ENCODE results near the gene CHST2. TPM values are rescaled to one million over a fixed set of nuclear protein-coding genes. Genes with fewer than 3 reads are reported as not detected.

CHST2 gene
- total RNA-seq, 2 donors from 2014 or later: 16.3 to 26.9 TPM

- H3K27ac Mint-ChIP-seq: peak overlapping the region; percentile 89 to 93
- no peaks in the 10 kb centered on the region for H3K27me3 Mint-ChIP-seq
- H3K36me3 Mint-ChIP-seq: peaks cover 13% of the 10 kb centered on the region
- ATAC-seq (peak; percentile 41 to 43), DNase-seq (ENCODE audit: low spot score) (no peak)
- peaks cover 12% of the 10 kb centered on the region for H3K9me3 Mint-ChIP-seq
- H3K4me3 Mint-ChIP-seq: peak overlapping the region; percentile 82
- H3K4me1 Mint-ChIP-seq (ENCODE audit: low read depth in 2 of 2): peaks cover 71 to 94% of the 10 kb centered on the region in 2 donors
These were observed 51.1 kb downstream of the CHST2 start for GRCh38 chr3:143170676-143171075.

GRCh38 chr3:143171141-143171980 is 51.8 kb downstream of the CHST2 start:
- Mint-ChIP-seq H3K27ac (peak overlapping the region; percentile 89 to 93), H3K4me3 (peak overlapping the region; percentile 82), H3K4me1 (ENCODE audit: low read depth in 2 of 2) (peaks cover 66 to 87% of the 10 kb centered on the region in 2 donors), H3K36me3 (peaks cover 13% of the 10 kb centered on the region), H3K27me3 (no peaks in the 10 kb centered on the region), H3K9me3 (peaks cover 12% of the 10 kb centered on the region)
- DNase-seq (ENCODE audit: low spot score) (no peak), ATAC-seq (peak; percentile 72 to 79)

- Mint-ChIP-seq H3K4me1 (ENCODE audit: low read depth in 2 of 2) (peaks cover 64 to 82% of the 10 kb centered on the region in 2 donors), H3K9me3 (peaks cover 12% of the 10 kb centered on the region), H3K4me3 (peak overlapping the region; percentile 61), H3K27ac (peak overlapping the region; percentile 89 to 93), H3K36me3 (peaks cover 13% of the 10 kb centered on the region), H3K27me3 (no peaks in the 10 kb centered on the region)
- ATAC-seq: no peak
- DNase-seq (ENCODE audit: low spot score): no peak
These were observed 52.7 kb downstream of the CHST2 start for GRCh38 chr3:143172062-143172794.

GRCh38 chr3:143172795-143173145 is 53.2 kb downstream of the CHST2 start:
- Mint-ChIP-seq H3K36me3 (peaks cover 13% of the 10 kb centered on the region), H3K4me1 (ENCODE audit: low read depth in 2 of 2) (peaks cover 59 to 77% of the 10 kb centered on the region in 2 donors), H3K4me3 (peak overlapping the region; percentile 61), H3K27ac (peak overlapping the region; percentile 89 to 93), H3K27me3 (no peaks in the 10 kb centered on the region), H3K9me3 (peaks cover 12% of the 10 kb centered on the region)
- ATAC-seq (no peak), DNase-seq (ENCODE audit: low spot score) (no peak)

- DNase-seq (ENCODE audit: low spot score) (no peak), ATAC-seq (no peak)
- Mint-ChIP-seq H3K4me3 (no peak overlapping the region), H3K27me3 (no peaks in the 10 kb centered on the region), H3K4me1 (ENCODE audit: low read depth in 2 of 2) (peaks cover 55 to 73% of the 10 kb centered on the region in 2 donors), H3K9me3 (peaks cover 12% of the 10 kb centered on the region), H3K36me3 (peaks cover 13% of the 10 kb centered on the region), H3K27ac (peak overlapping the region; percentile 89 to 93)
These were observed 53.7 kb downstream of the CHST2 start for GRCh38 chr3:143173242-143173641.

Other genes with a start within 250 kb of the CHST2 start
- gene PCOLCE2, start 230.7 kb upstream of the CHST2 start, total RNA-seq: not detected
- gene PAQR9, start 156.1 kb upstream of the CHST2 start, total RNA-seq: not detected
- gene U2SURP, start 118.2 kb upstream of the CHST2 start, total RNA-seq: 100 to 1,000 TPM; 113 to 166 TPM

Data from natural killer cell treated with Interleukin-12 subunit alpha and Interleukin-12 subunit beta and Interleukin-15 and Interleukin-18, amount 100 ng/mL, for 72 hours (primary cell).